HEK293T (cell line): ENCODE data around the gene RANBP3L.
"Not testable (repeated sequence)": the region's sequence is repeated elsewhere in the genome, so short reads cannot be mapped to it uniquely, and the experiment has no call there.

Source experiments
- CTCF ChIA-PET: fragments of 350-600 bp; formaldehyde crosslinking; extraction: SDS; loops from one replicate; lab custom pipeline; 2021; ENCODE audit warnings: antibody characterized with exemption, inconsistent platforms; lab: Yijun Ruan, JAX
- POLR2A ChIA-PET: fragments of 350-600 bp; formaldehyde crosslinking; extraction: SDS; loops from one replicate; lab custom pipeline; 2020; ENCODE audit warnings: antibody characterized with exemption, inconsistent platforms; lab: Yijun Ruan, JAX
- DNase-seq: peaks from one replicate; pipeline ENCODE4 v3.0.0; 2012; ENCODE audit warnings: mixed read lengths; ENCODE audit errors: extremely low spot score
- ARNT ChIP-seq: fragments of 450-650 bp; IDR thresholded peaks from 2 replicates; pipeline ENCODE4 v1.6.1; 2017; ENCODE audit warnings: mild to moderate bottlenecking
- BHLHE40 ChIP-seq: fragments of 450-650 bp; IDR thresholded peaks from 2 replicates; pipeline ENCODE4 v1.6.1; 2016; ENCODE audit warnings: mild to moderate bottlenecking, moderate library complexity, borderline replicate concordance
- CTBP1 ChIP-seq: fragments of 450-650 bp; IDR thresholded peaks from 2 replicates; pipeline ENCODE4 v1.6.1; 2016; ENCODE audit warnings: borderline replicate concordance
- ELF4 ChIP-seq: fragments of 450-650 bp; IDR thresholded peaks from 2 replicates; pipeline ENCODE4 v1.6.1; 2017; ENCODE audit warnings: antibody characterized with exemption
- FOXA1 ChIP-seq: fragments of 450-650 bp; IDR thresholded peaks from 2 replicates; pipeline ENCODE4 v1.6.1; 2016; ENCODE audit warnings: mild to moderate bottlenecking
- FOXK2 ChIP-seq: fragments of 450-650 bp; IDR thresholded peaks from 2 replicates; pipeline ENCODE4 v1.6.1; 2016; ENCODE audit warnings: mild to moderate bottlenecking
- FOXM1 ChIP-seq: fragments of 450-650 bp; IDR thresholded peaks from 2 replicates; pipeline ENCODE4 v1.6.1; 2017; ENCODE audit warnings: mild to moderate bottlenecking, borderline replicate concordance
- HDGF ChIP-seq: fragments of 450-650 bp; IDR thresholded peaks from 2 replicates; pipeline ENCODE4 v1.6.1; 2017; ENCODE audit warnings: antibody characterized with exemption, borderline replicate concordance
- L3MBTL2 ChIP-seq: fragments of 450-650 bp; conservative IDR thresholded peaks from 2 replicates; pipeline ENCODE4 v1.6.1; 2016; ENCODE audit warnings: mild to moderate bottlenecking
- LEF1 ChIP-seq: fragments of 450-650 bp; IDR thresholded peaks from 2 replicates; pipeline ENCODE4 v1.6.1; 2017; ENCODE audit warnings: mild to moderate bottlenecking, borderline replicate concordance
- NFRKB ChIP-seq: fragments of 450-650 bp; IDR thresholded peaks from 2 replicates; pipeline ENCODE4 v1.6.1; 2016; ENCODE audit warnings: mild to moderate bottlenecking, moderate library complexity
- PKNOX1 ChIP-seq: fragments of 450-650 bp; IDR thresholded peaks from 2 replicates; pipeline ENCODE4 v1.6.1; 2016
- SP1 ChIP-seq: fragments of 450-650 bp; IDR thresholded peaks from 2 replicates; pipeline ENCODE4 v1.6.1; 2017
- SUZ12 ChIP-seq: fragments of 450-650 bp; IDR thresholded peaks from 2 replicates; pipeline ENCODE4 v1.6.1; 2016; ENCODE audit warnings: mild to moderate bottlenecking
- TARDBP ChIP-seq: fragments of 450-650 bp; IDR thresholded peaks from 2 replicates; pipeline ENCODE4 v1.6.1; 2016
- ZNF384 ChIP-seq: fragments of 450-650 bp; IDR thresholded peaks from 2 replicates; pipeline ENCODE4 v1.6.1; 2016

RANBP3L gene

GRCh38 chr5:36301858-36302603 lies at the start of gene RANBP3L:
Gene RANBP3L (minus strand): TSS chr5:36301902. CDS start chr5:36301416, 486 bp downstream.
- no peak for TF ChIP-seq FOXK2
- no peak for TF ChIP-seq BHLHE40
- TF ChIP-seq L3MBTL2: no peak
- no peak for TF ChIP-seq TARDBP
- no peak for TF ChIP-seq NFRKB
- TF ChIP-seq SP1: no peak
- TF ChIP-seq ZNF384: no peak
- TF ChIP-seq SUZ12: no peak
- no peak for TF ChIP-seq FOXA1
- no peak for TF ChIP-seq ELF4
- ChIA-PET CTCF (interaction anchor here (0.5 to 3.2 kb wide), 6 partner anchors 11 to 223 kb away, joined by 3 to 18 read pairs (median 6); no protein-coding TSS in a partner anchor), POLR2A (interaction anchor here (0.9 to 1.1 kb wide), 2 partner anchors 60 to 151 kb away, joined by 3 to 4 read pairs; partner anchors contain the start of gene NADK2)
- peak; percentile 44 for DNase-seq

GRCh38 chr5:36346896-36347690 lies 45.4 kb upstream of the RANBP3L start:
- no peak for DNase-seq
- CTCF ChIA-PET: interaction anchor here (0.5 to 0.6 kb wide), 2 partner anchors 162 to 284 kb away, joined by 3 read pairs; no protein-coding TSS in a partner anchor
- TF ChIP-seq SUZ12 (no peak), FOXK2 (no peak), FOXM1 (no peak), ZNF384 (no peak), CTBP1 (no peak), PKNOX1 (no peak), FOXA1 (no peak), LEF1 (no peak), L3MBTL2 (no peak), SP1 (no peak), ELF4 (no peak), TARDBP (no peak), BHLHE40 (no peak), NFRKB (no peak), HDGF (no peak)
- POLR2A ChIA-PET: no interaction called here

- TF ChIP-seq ARNT: no peak
- CTCF ChIA-PET: interaction anchor here (0.6 kb wide), 1 partner anchor 26 kb away, joined by 3 read pairs; no protein-coding TSS in a partner anchor
- no peak for DNase-seq
- POLR2A ChIA-PET: no interaction called here
These were observed 43.2 kb upstream of the RANBP3L start for GRCh38 chr5:36344899-36345298.

GRCh38 chr5:36341720-36342119 lies 40.0 kb upstream of the RANBP3L start:
- POLR2A ChIA-PET, DNase-seq, CTCF ChIA-PET: not testable (repeated sequence)

- CTCF ChIA-PET: no interaction called here
- no peak for DNase-seq
- TF ChIP-seq BHLHE40: no peak
- TF ChIP-seq NFRKB: no peak
- no peak for TF ChIP-seq CTBP1
- TF ChIP-seq TARDBP: no peak
- TF ChIP-seq FOXM1: no peak
- TF ChIP-seq LEF1: no peak
- TF ChIP-seq ARNT: no peak
- no peak for TF ChIP-seq HDGF
- no peak for TF ChIP-seq FOXK2
- no peak for TF ChIP-seq FOXA1
- TF ChIP-seq L3MBTL2: no peak
- no peak for TF ChIP-seq SP1
- TF ChIP-seq ZNF384: no peak
- TF ChIP-seq PKNOX1: no peak
- no peak for TF ChIP-seq SUZ12
- no peak for TF ChIP-seq ELF4
- POLR2A ChIA-PET: no interaction called here
These were observed 35.9 kb upstream of the RANBP3L start for GRCh38 chr5:36337597-36337996.

GRCh38 chr5:36334315-36334714 lies 32.6 kb upstream of the RANBP3L start:
- DNase-seq: no peak
- no peak for TF ChIP-seq FOXK2
- no peak for TF ChIP-seq LEF1
- no peak for TF ChIP-seq CTBP1
- TF ChIP-seq FOXA1: no peak
- TF ChIP-seq TARDBP: no peak
- TF ChIP-seq L3MBTL2: no peak
- ChIA-PET CTCF (no interaction called here), POLR2A (no interaction called here)

GRCh38 chr5:36332720-36333119 lies 31.0 kb upstream of the RANBP3L start:
- CTCF ChIA-PET: interaction anchor here (0.7 kb wide), 1 partner anchor 176 kb away, joined by 3 read pairs; no protein-coding TSS in a partner anchor
- POLR2A ChIA-PET, DNase-seq: not testable (repeated sequence)
